ENCODE measurements around the gene AFDN. TPM values are rescaled to one million over a fixed set of nuclear protein-coding genes. Genes with fewer than 3 reads are reported as not detected.

The AFDN gene
- total and polyA plus RNA-seq, 2 of the 8 experiments (the other 6 are each of a cell fraction or from before 2014, with no cell fraction given): 53.4 to 192 TPM

GRCh38 chr6:167921831-167922230 is 95.1 kb downstream of the AFDN start:
- no peak overlapping the region for H3K23ac ChIP-seq (ENCODE audit: insufficient read length)
- H3K9me3 ChIP-seq (ENCODE audit: insufficient read depth in 2 of 2, low read depth in 1 of 2, low read length in 1 of 2): no peaks in the 10 kb centered on the region
- H3K4me2 ChIP-seq (ENCODE audit: insufficient read depth in 1 of 2, low read depth in 2 of 2, low read length in 2 of 2): no peak overlapping the region
- no peak overlapping the region for H3K4me3 ChIP-seq (ENCODE audit: extremely low read depth in 1 of 4, insufficient read depth in 2 of 4, low read depth in 3 of 4, low read length in 4 of 4)
- H2BK5ac ChIP-seq (ENCODE audit: low read depth, low read length): no peak overlapping the region
- H3K27me3 ChIP-seq (replicated peaks in 1 of 4; ENCODE audit: control insufficient read depth in 3 of 4, extremely low read depth in 1 of 4, insufficient read depth in 3 of 4, low read length in 3 of 4): no peaks in the 10 kb centered on the region
- no peak overlapping the region for H4K91ac ChIP-seq (replicated peaks; ENCODE audit: insufficient read length, low read length)
- no peak overlapping the region for H4K5ac ChIP-seq (ENCODE audit: insufficient read length, low read depth, low read length)
- H3K4me1 ChIP-seq (replicated peaks in 1 of 4; ENCODE audit: control insufficient read depth in 3 of 4, insufficient read depth in 4 of 4, low read length in 3 of 4): no peaks in the 10 kb centered on the region
- no peak overlapping the region for H2AK5ac ChIP-seq (ENCODE audit: low read depth, low read length)
- no peak overlapping the region for H2BK120ac ChIP-seq (replicated peaks; ENCODE audit: low read depth, low read length)
- H3K18ac ChIP-seq (ENCODE audit: extremely low read depth, low read length): no peak overlapping the region
- no peak overlapping the region for H2AFZ ChIP-seq (ENCODE audit: low read length)
- no peak overlapping the region for H3K4ac ChIP-seq (replicated peaks; ENCODE audit: insufficient read length, low read depth, low read length)
- peaks cover 4% of the 10 kb centered on the region; the same call in 1 of the 2 replicates for H3K79me1 ChIP-seq (ENCODE audit: low read depth, low read length)
- H3K36me3 ChIP-seq (ENCODE audit: control insufficient read depth in 2 of 4, insufficient read depth in 4 of 4, low read length in 3 of 4): peaks cover 29 to 97% (median 68%) of the 10 kb centered on the region in 4 experiments
- no peak for FAIRE-seq
- 96% methylated on average over 6 of the region's 6 CpGs; no CpG with 5 or more reads in 1 of the 2 experiments for WGBS, 2 experiments (ENCODE audit: extremely low coverage in 1 of 2, insufficient coverage in 1 of 2, insufficient read length in 1 of 2, insufficient replicate concordance in 2 of 2, low coverage in 1 of 2, low lambda C conversion rate in 2 of 2, missing lambda C conversion rate in 1 of 2)
- no peak overlapping the region for H3K27ac ChIP-seq (ENCODE audit: low read depth, low read length)
- no peak overlapping the region for H2BK15ac ChIP-seq (ENCODE audit: low read length)
- CTCF ChIA-PET (ENCODE audit: partially characterized antibody): no interaction called here
- no peak for DNase-seq (ENCODE audit: low read depth in 1 of 2, low spot score in 2 of 2)
- no peaks in the 10 kb centered on the region for H3K23me2 ChIP-seq (ENCODE audit: low read depth, low read length)
- 0 out of 7 replicates have a peak overlapping the region, but pooled peaks of 1 of the 4 experiments have one; percentile 2 for H3K9ac ChIP-seq (replicated peaks in 1 of 4; ENCODE audit: extremely low read depth in 1 of 4, low read depth in 3 of 4, low read length in 3 of 4)
- TF ChIP-seq CHD1 (IDR thresholded peaks at IDR 0.05; ENCODE audit: low read depth, low read length): no peak
- no peak for TF ChIP-seq SIRT6 (IDR thresholded peaks at IDR 0.05; ENCODE audit: low read length)
- no peak for TF ChIP-seq CTCF (IDR thresholded peaks at IDR 0.05; ENCODE audit: control extremely low read depth in 1 of 3, insufficient read depth in 1 of 3, low read depth in 1 of 3, low read length in 3 of 3)
- TF ChIP-seq SUZ12 (IDR thresholded peaks at IDR 0.05; ENCODE audit: low read length): no peak
- no peak for TF ChIP-seq PHF8 (conservative IDR thresholded peaks at IDR 0.05; ENCODE audit: low read depth, low read length)
- no peak for TF ChIP-seq JUN (IDR thresholded peaks at IDR 0.05; ENCODE audit: low read depth, low read length)
- no peak for TF ChIP-seq GABPA (IDR thresholded peaks at IDR 0.05; ENCODE audit: borderline replicate concordance, insufficient read depth, low read length)
- TF ChIP-seq HDAC2 (IDR thresholded peaks at IDR 0.05; ENCODE audit: borderline replicate concordance in 1 of 2, low read depth in 2 of 2, low read length in 2 of 2): no peak
- TF ChIP-seq GTF2F1 (IDR thresholded peaks at IDR 0.05; ENCODE audit: borderline replicate concordance, low read depth, low read length): no peak
- TF ChIP-seq SIN3A (conservative IDR thresholded peaks at IDR 0.05 in 1 of 2, IDR thresholded peaks at IDR 0.05 in 1 of 2; ENCODE audit: low read depth in 1 of 2, low read length in 2 of 2): no peak
- no peak for TF ChIP-seq ASH2L (IDR thresholded peaks at IDR 0.05; ENCODE audit: low read length)
- H3K56ac ChIP-seq (replicated peaks; ENCODE audit: insufficient read length, low read depth, low read length): no peak overlapping the region
- POLR2A ChIA-PET (ENCODE audit: partially characterized antibody): no interaction called here
- peaks cover 1 to 3% of the 10 kb centered on the region in 2 experiments for H4K20me1 ChIP-seq (replicated peaks in 1 of 2; ENCODE audit: control insufficient read depth in 1 of 2, insufficient read depth in 2 of 2, low read length in 2 of 2)
- no peak overlapping the region for H4K8ac ChIP-seq (ENCODE audit: extremely low read depth, insufficient read depth, low read length)
- H3K79me2 ChIP-seq (ENCODE audit: control insufficient read depth in 1 of 2, insufficient read depth in 2 of 2, low read length in 2 of 2): no peaks in the 10 kb centered on the region
- H2BK20ac ChIP-seq (ENCODE audit: low read length): no peak overlapping the region
- no peak overlapping the region for H3K14ac ChIP-seq (ENCODE audit: insufficient read length)
- H2BK12ac ChIP-seq (ENCODE audit: low read depth, low read length): no peak overlapping the region

Data from H1 (cell line).